H1 (cell line): ENCODE measurements around the gene DCXR. TPM values are rescaled to one million over a fixed set of nuclear protein-coding genes. Genes with fewer than 3 reads are reported as not detected.

Experiments
- CTCF ChIA-PET: fragments of 300-600 bp; sonication (Branson Sonifier 250); formaldehyde crosslinking; loops from one replicate; lab custom pipeline; 2021; ENCODE audit not compliant: partially characterized antibody; lab: Charles Lee
- POLR2A ChIA-PET: fragments of 300-600 bp; sonication (Branson Sonifier 250); formaldehyde crosslinking; loops from one replicate; lab custom pipeline; 2021; ENCODE audit warnings: inconsistent platforms; ENCODE audit not compliant: partially characterized antibody; lab: Charles Lee
- DNase-seq, 2 experiments: peaks; one replicate each; pipeline versions ENCODE4 v3.0.0 to v3.0.0-alpha.2; 2010 to 2022; ENCODE audit warnings: low spot score in 2 of 2, low read depth in 1 of 2, mixed read lengths in 1 of 2
- FAIRE-seq: peaks from 2 replicates; lab custom pipeline; 2011; peaks lifted over from hg19 to GRCh38; lab: Jason Lieb, UNC
- H2AFZ ChIP-seq: 2 replicates; pipeline ENCODE4 v1.8.1; 2012; ENCODE audit warnings: low read length, inconsistent platforms
- H2AK5ac ChIP-seq: 2 replicates; pipeline ENCODE4 v1.6.1; 2013; ENCODE audit warnings: low read depth, low read length
- H2BK120ac ChIP-seq: replicated peaks from 2 replicates; pipeline ENCODE3; 2013; ENCODE audit warnings: low read depth, low read length, inconsistent platforms
- H2BK12ac ChIP-seq: 2 replicates; pipeline ENCODE4 v1.6.1; 2013; ENCODE audit warnings: low read depth, low read length
- H2BK15ac ChIP-seq: 2 replicates; pipeline ENCODE4 v1.6.1; 2013; ENCODE audit warnings: low read length
- H2BK20ac ChIP-seq: 2 replicates; pipeline ENCODE4 v1.6.1; 2013; ENCODE audit warnings: low read length
- H2BK5ac ChIP-seq: 2 replicates; pipeline ENCODE4 v1.6.1; 2013; ENCODE audit warnings: low read depth, low read length
- H3K14ac ChIP-seq: 2 replicates; pipeline ENCODE4 v1.6.1; 2013; ENCODE audit warnings: inconsistent platforms; ENCODE audit not compliant: insufficient read length
- H3K18ac ChIP-seq: 2 replicates; pipeline ENCODE4 v1.6.1; 2013; ENCODE audit warnings: low read length; ENCODE audit errors: extremely low read depth
- H3K23ac ChIP-seq: 2 replicates; pipeline ENCODE4 v1.6.1; 2013; ENCODE audit warnings: inconsistent platforms; ENCODE audit not compliant: insufficient read length
- H3K23me2 ChIP-seq: 2 replicates; pipeline ENCODE4 v1.6.1; 2013; ENCODE audit warnings: low read depth, low read length
- H3K27ac ChIP-seq: 2 replicates; pipeline ENCODE4 v1.6.1; 2011; ENCODE audit warnings: low read depth, low read length, inconsistent platforms
- H3K27me3 ChIP-seq, 4 experiments: replicated peaks in 1 of 4; 1 replicate in 1 of 4; 2 replicates in 3 of 4; pipeline versions ENCODE4 v1.6.1 to v1.8.1; 2011 to 2013; ENCODE audit warnings: low read length in 3 of 4, mild to moderate bottlenecking in 3 of 4, inconsistent platforms in 2 of 4, mixed read lengths in 2 of 4, moderate library complexity in 1 of 4; ENCODE audit not compliant: control insufficient read depth in 3 of 4, insufficient read depth in 3 of 4; ENCODE audit errors: extremely low read depth in 1 of 4
- H3K36me3 ChIP-seq, 4 experiments: 2 replicates each; pipeline versions ENCODE4 v1.6.1 to v1.8.1; 2011 to 2013; ENCODE audit warnings: mild to moderate bottlenecking in 4 of 4, low read length in 3 of 4, moderate library complexity in 2 of 4, control low read depth in 1 of 4, inconsistent platforms in 1 of 4; ENCODE audit not compliant: insufficient read depth in 4 of 4, control insufficient read depth in 2 of 4
- H3K4ac ChIP-seq: replicated peaks from 2 replicates; pipeline ENCODE3; 2013; ENCODE audit warnings: low read length, low read depth, mixed read lengths, inconsistent platforms; ENCODE audit not compliant: insufficient read length
- H3K4me1 ChIP-seq, 4 experiments: replicated peaks in 1 of 4; 1 replicate in 1 of 4; 2 replicates in 3 of 4; pipeline versions ENCODE4 v1.6.1 to v1.8.1; 2011 to 2013; ENCODE audit warnings: low read length in 3 of 4, inconsistent platforms in 2 of 4, mixed read lengths in 1 of 4; ENCODE audit not compliant: insufficient read depth in 4 of 4, control insufficient read depth in 3 of 4
- H3K4me2 ChIP-seq, 2 experiments: 2 replicates each; pipeline versions ENCODE4 v1.6.1 to v1.8.1; 2011 to 2013; ENCODE audit warnings: low read depth in 2 of 2, low read length in 2 of 2, control low read depth in 1 of 2, inconsistent platforms in 1 of 2, mild to moderate bottlenecking in 1 of 2; ENCODE audit not compliant: insufficient read depth in 1 of 2
- H3K4me3 ChIP-seq, 4 experiments: fragments of 200-600, 300-600 bp in 1 of 4; sonication (generic), shearing (Covaris generic), sonication (Bioruptor Twin) in 1 of 4; 2 replicates each; pipeline versions ENCODE4 v1.5.1 to v1.8.1; 2011 to 2016; ENCODE audit warnings: low read length in 4 of 4, low read depth in 3 of 4, control low read depth in 2 of 4, inconsistent platforms in 2 of 4, mild to moderate bottlenecking in 2 of 4, mixed read lengths in 1 of 4, moderate library complexity in 1 of 4; ENCODE audit not compliant: insufficient read depth in 2 of 4; ENCODE audit errors: extremely low read depth in 1 of 4
- H3K56ac ChIP-seq: replicated peaks from 2 replicates; pipeline ENCODE3; 2013; ENCODE audit warnings: low read depth, mild to moderate bottlenecking, mixed read lengths, low read length, inconsistent platforms; ENCODE audit not compliant: insufficient read length
- H3K79me1 ChIP-seq: 2 replicates; pipeline ENCODE4 v1.6.1; 2013; ENCODE audit warnings: low read depth, low read length, control low read depth
- H3K79me2 ChIP-seq, 2 experiments: 2 replicates each; pipeline versions ENCODE4 v1.6.1 to v1.8.1; 2012 to 2013; ENCODE audit warnings: low read length in 2 of 2, mild to moderate bottlenecking in 2 of 2, inconsistent platforms in 1 of 2; ENCODE audit not compliant: insufficient read depth in 2 of 2, control insufficient read depth in 1 of 2
- H3K9ac ChIP-seq, 4 experiments: replicated peaks in 1 of 4; 1 replicate in 1 of 4; 2 replicates in 3 of 4; pipeline versions ENCODE4 v1.6.1 to v1.8.1; 2011 to 2013; ENCODE audit warnings: low read depth in 3 of 4, low read length in 3 of 4, control low read depth in 2 of 4, mild to moderate bottlenecking in 2 of 4, moderate library complexity in 2 of 4, inconsistent platforms in 1 of 4; ENCODE audit errors: extremely low read depth in 1 of 4
- H3K9me3 ChIP-seq, 2 experiments: 2 replicates each; pipeline versions ENCODE4 v1.6.1 to v1.8.1; 2012 to 2013; ENCODE audit warnings: mild to moderate bottlenecking in 2 of 2, moderate library complexity in 2 of 2, control low read depth in 1 of 2, inconsistent platforms in 1 of 2, low read depth in 1 of 2, low read length in 1 of 2, mixed read lengths in 1 of 2; ENCODE audit not compliant: insufficient read depth in 2 of 2
- H4K20me1 ChIP-seq, 2 experiments: replicated peaks in 1 of 2; 2 replicates each; pipeline versions ENCODE3 to v1.8.1; 2011 to 2013; ENCODE audit warnings: inconsistent platforms in 2 of 2, low read length in 2 of 2, mild to moderate bottlenecking in 1 of 2; ENCODE audit not compliant: insufficient read depth in 2 of 2, control insufficient read depth in 1 of 2
- H4K5ac ChIP-seq: 2 replicates; pipeline ENCODE4 v1.6.1; 2013; ENCODE audit warnings: low read length, low read depth, mixed read lengths, inconsistent platforms; ENCODE audit not compliant: insufficient read length
- H4K8ac ChIP-seq: 2 replicates; pipeline ENCODE4 v1.8.0; 2013; ENCODE audit warnings: mild to moderate bottlenecking, moderate library complexity, low read length, inconsistent platforms; ENCODE audit not compliant: insufficient read depth; ENCODE audit errors: extremely low read depth
- H4K91ac ChIP-seq: replicated peaks from 2 replicates; pipeline ENCODE3; 2013; ENCODE audit warnings: low read length, mixed read lengths, inconsistent platforms; ENCODE audit not compliant: insufficient read length
- CEBPB ChIP-seq: IDR thresholded peaks from 2 replicates; pipeline ENCODE4 v1.6.1; 2012; ENCODE audit warnings: low read depth, low read length
- SP1 ChIP-seq: IDR thresholded peaks from 2 replicates; pipeline ENCODE4 v1.6.1; 2011; ENCODE audit warnings: low read depth, low read length
- SUZ12 ChIP-seq: fragments of 200-600 bp; sonication (generic); IDR thresholded peaks from 2 replicates; pipeline ENCODE4 v1.6.1; 2012; ENCODE audit warnings: mild to moderate bottlenecking, inconsistent platforms, low read length, moderate library complexity, mixed read lengths
- WGBS, 2 experiments: shearing (Covaris generic) in 1 of 2; methylation state at CpG; one replicate each; pipeline versions ENCODE4 v1.1.6 to v1.1.7; 2013 to 2015; ENCODE audit warnings: low lambda C conversion rate in 2 of 2, mixed read lengths in 2 of 2, inconsistent platforms in 1 of 2, low coverage in 1 of 2, missing lambda C conversion rate in 1 of 2; ENCODE audit not compliant: insufficient replicate concordance in 2 of 2, insufficient coverage in 1 of 2, insufficient read length in 1 of 2; ENCODE audit errors: extremely low coverage in 1 of 2, missing lambda C conversion rate in 1 of 2; 5-methylcytosine and 5-hydroxymethylcytosine counted together
- polyA plus RNA-seq, 7 experiments: library from polyadenylated mRNA; depleted of rRNA in 3 of 7; stranded (reverse) in 5 of 7; unstranded in 2 of 7; fragments of >200 nt in 5 of 7; fragments of 200-250 nt in 2 of 7; gene quantifications; 1 replicate in 5 of 7; 2 replicates in 1 of 7; 4 replicates in 1 of 7; pipeline versions ENCODE4 v1.2.1 to v1.2.3, GENCODE V29; 2011 to 2013; ENCODE audit warnings: missing spikeins in 2 of 7, mixed read lengths in 2 of 7
- total RNA-seq: library from RNA; stranded (reverse); fragmentation: NEBNext Ultra II Directional; extraction: Animal tissue kit (Norgen Biotek cat#: 25700); gene quantifications from 2 replicates; pipeline ENCODE4 v1.2.1, GENCODE V29; 2021

Gene DCXR
- total and polyA plus RNA-seq, 2 of the 8 experiments (the other 6 are each of a cell fraction or from before 2014, with no cell fraction given): 96.3 to 212 TPM

DNA sequence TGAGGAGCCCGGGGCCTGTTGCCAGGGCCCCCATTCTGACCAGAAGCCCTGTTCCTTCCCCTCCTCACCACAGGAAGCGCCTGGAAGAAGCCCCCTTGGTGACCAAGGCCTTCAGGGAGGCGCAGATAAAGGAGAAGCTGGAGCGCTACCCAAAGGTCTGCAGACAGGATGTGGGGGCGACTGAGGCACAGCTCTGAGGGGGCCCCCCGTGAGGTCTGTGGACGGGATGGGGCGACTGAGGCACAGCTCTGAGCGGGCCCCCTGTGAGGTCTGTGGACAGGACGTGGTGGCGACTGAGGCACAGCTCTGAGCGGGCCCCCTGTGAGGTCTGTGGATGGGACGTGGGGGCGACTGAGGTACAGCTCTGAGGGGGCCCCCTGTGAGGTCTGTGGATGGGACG, 28.1 kb downstream of the DCXR start:
- Histone ChIP-seq H2BK20ac (no peak overlapping the region), H2BK15ac (no peak overlapping the region), H4K5ac (no peak overlapping the region), H2AFZ (no peak overlapping the region), H3K14ac (no peak overlapping the region), H3K79me2 (no peaks in the 10 kb centered on the region), H3K79me1 (peaks cover 3% of the 10 kb centered on the region), H3K4ac (no peak overlapping the region), H3K18ac (no peak overlapping the region), H2BK12ac (no peak overlapping the region), H3K9me3 (no peaks in the 10 kb centered on the region), H3K27ac (no peak overlapping the region), H2BK120ac (no peak overlapping the region), H2BK5ac (no peak overlapping the region), H4K91ac (no peak overlapping the region), H3K27me3 (no peaks in the 10 kb centered on the region), H4K20me1 (peaks cover 6 to 7% of the 10 kb centered on the region in 2 experiments), H3K9ac (no peak overlapping the region), H3K4me3 (no peak overlapping the region), H3K23ac (no peak overlapping the region), H2AK5ac (no peak overlapping the region), H3K56ac (no peak overlapping the region), H3K23me2 (0 out of 2 replicates have a peak, but pooled peaks cover 1% of the 10 kb centered on the region), H3K4me1 (peaks cover 0 to 1% (median 0%) of the 10 kb centered on the region in 4 experiments; a peak in 1 of 7 replicates), H3K4me2 (no peak overlapping the region), H3K36me3 (no peaks in the 10 kb centered on the region; a peak in 2 of 8 replicates), H4K8ac (no peak overlapping the region)
- no peak for FAIRE-seq
- WGBS, 2 experiments: 87% methylated on average over 13 of the region's 15 CpGs; no CpG with 5 or more reads in 1 of the 2 experiments
- no peak for TF ChIP-seq SUZ12
- TF ChIP-seq CEBPB: no peak
- TF ChIP-seq SP1: no peak
- ChIA-PET POLR2A (interaction anchor here (0.6 to 3.2 kb wide), 5 partner anchors 8 to 294 kb away, joined by 3 to 13 read pairs (median 5); partner anchors contain the start of genes CENPX and LRRC45), CTCF (interaction anchor here (0.7 to 3.4 kb wide), 9 partner anchors 11 to 184 kb away, joined by 3 to 16 read pairs (median 4); no protein-coding TSS in a partner anchor)
- no peak for DNase-seq
